ENCODE results near the gene GREM2.

GREM2 gene

DNA sequence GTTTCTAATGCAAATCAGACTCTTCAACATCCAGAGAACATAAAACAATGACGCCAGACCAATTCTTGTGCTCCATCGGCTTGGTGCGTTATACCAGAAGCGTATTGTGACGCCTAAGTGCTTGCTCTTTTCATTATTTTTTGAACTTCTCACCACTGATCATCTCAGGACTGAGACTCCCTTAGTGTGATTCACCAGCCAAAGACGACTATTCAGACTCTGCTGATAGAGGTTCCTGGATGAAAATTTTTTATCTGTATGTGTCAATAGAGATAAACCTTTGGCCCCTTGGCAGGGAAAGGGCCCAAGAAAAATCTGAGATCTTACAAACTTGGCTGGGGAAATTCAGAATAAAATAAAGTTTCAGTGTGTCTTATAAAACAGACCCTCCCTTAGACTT is 856 bp upstream of the GREM2 start:
- Histone ChIP-seq H3K9me3 (no peaks in the 10 kb centered on the region), H3K27me3 (peaks cover 12% of the 10 kb centered on the region), H3K27ac (no peak overlapping the region), H3K4me2 (peak overlapping the region; percentile 89), H3K4me3 (no peak overlapping the region), H3K4me1 (peaks cover 39% of the 10 kb centered on the region), H3K9ac (no peak overlapping the region), H4K20me1 (no peaks in the 10 kb centered on the region), H3K36me3 (no peaks in the 10 kb centered on the region)
- TF ChIP-seq Cebpa-rat (IDR thresholded peaks at IDR 0.05) = no peak

- H3K36me3 ChIP-seq = no peaks in the 10 kb centered on the region
- no peaks in the 10 kb centered on the region for H4K20me1 ChIP-seq
- peak overlapping the region; percentile 89 for H3K4me2 ChIP-seq
- peak overlapping the region; percentile 68 for H3K4me3 ChIP-seq
- H3K27ac ChIP-seq = no peak overlapping the region
- H3K9ac ChIP-seq = peak overlapping the region; percentile 61; the same call in 1 of the 2 replicates
- no peaks in the 10 kb centered on the region for H3K9me3 ChIP-seq
- TF ChIP-seq Cebpa-rat (IDR thresholded peaks at IDR 0.05) = no peak
- peaks cover 12% of the 10 kb centered on the region for H3K27me3 ChIP-seq
- peaks cover 52% of the 10 kb centered on the region for H3K4me1 ChIP-seq
These were observed 732 bp downstream of the GREM2 start for GRCh38 chr1:240611228-240611618.

- Histone ChIP-seq H3K4me3 (no peak overlapping the region), H3K4me1 (peaks cover 58% of the 10 kb centered on the region), H3K27ac (no peak overlapping the region), H3K27me3 (peaks cover 12% of the 10 kb centered on the region), H3K9ac (no peak overlapping the region), H3K4me2 (peak overlapping the region; percentile 89; the same call in 1 of the 2 replicates), H3K36me3 (no peaks in the 10 kb centered on the region), H4K20me1 (no peaks in the 10 kb centered on the region), H3K9me3 (no peaks in the 10 kb centered on the region)
- no peak for TF ChIP-seq Cebpa-rat (IDR thresholded peaks at IDR 0.05)
These were observed 1.3 kb downstream of the GREM2 start for GRCh38 chr1:240610636-240611035.

DNA sequence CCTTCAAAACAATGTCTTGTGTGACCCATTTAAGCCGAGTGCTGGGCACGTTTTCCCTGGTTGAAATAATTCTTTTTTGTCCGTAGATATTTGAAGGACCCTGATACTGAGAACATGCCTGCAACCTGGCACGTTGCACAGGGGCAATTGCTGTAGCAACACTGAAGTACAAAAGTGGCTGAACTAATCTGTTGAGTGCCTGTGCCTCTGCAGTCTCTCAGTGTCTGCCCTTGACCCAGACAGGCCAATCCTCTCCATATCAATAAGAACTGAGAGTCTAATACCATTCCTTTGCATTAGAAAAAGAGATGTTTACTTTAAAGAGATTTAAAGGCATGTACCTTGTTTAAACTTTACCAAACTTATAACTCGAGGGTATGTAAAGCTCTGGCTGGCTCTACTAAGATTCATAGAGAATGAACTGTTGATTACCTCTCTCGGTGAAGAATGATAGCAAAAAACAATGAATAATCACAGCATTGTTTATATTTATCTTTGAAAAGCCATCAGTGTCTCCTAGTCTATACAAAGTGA is 2.4 kb downstream of the GREM2 start:
- Histone ChIP-seq H3K4me2 (no peak overlapping the region), H3K4me3 (no peak overlapping the region), H4K20me1 (no peaks in the 10 kb centered on the region), H3K27ac (no peak overlapping the region), H3K36me3 (no peaks in the 10 kb centered on the region), H3K9ac (no peak overlapping the region), H3K9me3 (no peaks in the 10 kb centered on the region), H3K4me1 (peaks cover 69% of the 10 kb centered on the region), H3K27me3 (peaks cover 12% of the 10 kb centered on the region)
- no peak for TF ChIP-seq Cebpa-rat (IDR thresholded peaks at IDR 0.05)

DNA sequence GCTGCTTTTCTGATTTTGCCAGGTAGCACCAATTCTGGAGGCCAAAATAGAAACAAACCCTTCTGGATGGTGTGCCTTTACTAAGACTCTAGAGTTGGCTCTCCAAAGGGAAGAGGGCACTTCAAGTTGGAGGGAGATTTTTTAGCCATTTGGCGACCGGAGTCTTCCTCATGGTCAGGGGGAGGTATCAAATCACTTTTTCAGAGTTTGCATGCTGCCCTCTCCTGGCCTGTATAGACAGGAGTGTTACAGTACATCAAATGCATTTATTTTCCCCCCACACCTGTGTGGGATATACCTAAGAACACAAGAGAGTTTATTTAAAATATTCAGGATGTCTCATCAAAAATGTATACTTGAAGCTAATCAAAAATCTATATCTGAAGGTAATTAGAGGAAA is 3.2 kb downstream of the GREM2 start:
- H4K20me1 ChIP-seq = no peaks in the 10 kb centered on the region

DNA sequence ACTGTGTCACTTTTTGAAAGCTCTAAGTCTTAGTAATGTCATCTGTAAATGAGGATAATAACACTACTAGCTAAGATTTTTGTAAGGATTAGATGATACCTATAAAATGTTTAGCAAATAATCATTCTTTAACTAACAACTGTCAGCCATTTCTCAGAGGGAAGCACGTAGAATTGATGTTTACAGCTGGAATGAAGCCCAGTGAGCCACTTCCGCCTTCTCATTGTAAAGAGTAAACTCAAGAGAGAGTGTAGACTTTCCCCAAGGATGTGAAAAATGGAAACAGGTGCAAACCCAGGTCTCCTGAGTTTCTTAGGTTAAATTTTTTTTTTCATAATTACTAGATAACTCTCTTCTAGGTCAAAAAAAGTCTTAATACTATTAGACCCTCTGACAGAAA is 4.9 kb downstream of the GREM2 start:
- H3K36me3 ChIP-seq = no peaks in the 10 kb centered on the region
- no peaks in the 10 kb centered on the region for H4K20me1 ChIP-seq
- no peak overlapping the region for H3K9ac ChIP-seq
- no peak overlapping the region for H3K27ac ChIP-seq
- H3K4me2 ChIP-seq = peak overlapping the region; percentile 51
- H3K27me3 ChIP-seq = peaks cover 12% of the 10 kb centered on the region
- H3K4me1 ChIP-seq = peaks cover 50% of the 10 kb centered on the region
- no peaks in the 10 kb centered on the region for H3K9me3 ChIP-seq
- no peak overlapping the region for H3K4me3 ChIP-seq
- TF ChIP-seq Cebpa-rat (IDR thresholded peaks at IDR 0.05) = no peak

More for the DNA sequence above, 3.2 kb downstream of the GREM2 start:
- Histone ChIP-seq H3K9me3 (no peaks in the 10 kb centered on the region), H3K27ac (no peak overlapping the region), H3K9ac (no peak overlapping the region), H3K36me3 (no peaks in the 10 kb centered on the region), H3K4me1 (peaks cover 67% of the 10 kb centered on the region), H3K4me2 (0 out of 2 replicates have a peak overlapping the region, but pooled peaks have one; percentile 13), H3K27me3 (peaks cover 12% of the 10 kb centered on the region), H3K4me3 (no peak overlapping the region)
- TF ChIP-seq Cebpa-rat (IDR thresholded peaks at IDR 0.05) = no peak

DNA sequence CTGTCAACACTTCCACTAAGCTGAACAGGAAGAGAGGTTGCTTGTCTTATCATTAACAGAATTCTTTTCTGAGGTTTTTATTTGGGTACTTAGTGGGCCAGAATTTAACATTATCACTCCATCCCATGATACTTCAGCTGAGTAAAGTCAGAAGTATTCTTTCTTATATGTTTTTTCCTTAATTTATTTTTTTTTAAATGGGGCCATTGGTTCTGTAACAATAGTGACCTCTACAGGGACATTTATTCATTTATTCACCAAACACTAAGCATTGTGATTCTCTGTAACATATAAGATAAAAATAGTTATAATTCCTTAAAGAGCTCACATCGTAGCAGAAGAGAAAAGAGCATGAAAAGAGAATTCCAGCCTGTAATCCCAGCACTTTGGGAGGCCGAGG is 9.8 kb downstream of the GREM2 start:
- Histone ChIP-seq H3K4me2 (no peak overlapping the region), H3K4me3 (no peak overlapping the region), H3K4me1 (peaks cover 38% of the 10 kb centered on the region), H4K20me1 (no peaks in the 10 kb centered on the region), H3K27ac (no peak overlapping the region), H3K9me3 (no peaks in the 10 kb centered on the region), H3K27me3 (no peaks in the 10 kb centered on the region), H3K9ac (no peak overlapping the region), H3K36me3 (no peaks in the 10 kb centered on the region)
- TF ChIP-seq Cebpa-rat (IDR thresholded peaks at IDR 0.05) = no peak

DNA sequence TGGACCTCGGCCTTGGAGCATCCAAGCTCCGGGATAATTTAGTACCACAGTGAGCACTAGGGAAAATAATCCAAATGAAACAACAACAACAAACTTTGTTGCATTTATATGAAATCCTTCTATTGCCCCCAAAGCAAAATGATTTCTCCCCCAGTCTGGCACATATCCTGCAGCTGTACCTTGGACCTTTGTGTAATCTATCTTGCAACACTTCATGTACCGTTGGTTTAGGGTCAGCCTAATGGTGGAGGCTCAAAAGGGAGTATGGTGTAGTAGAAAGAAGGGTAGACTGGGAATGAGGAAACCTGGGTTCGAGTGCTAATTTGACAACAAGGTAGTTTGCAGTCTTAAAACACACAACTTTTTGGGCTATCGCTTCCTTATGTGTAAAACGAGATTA is 12.1 kb downstream of the GREM2 start:
- Histone ChIP-seq H3K27ac (no peak overlapping the region), H3K4me2 (no peak overlapping the region), H3K9ac (no peak overlapping the region), H3K27me3 (no peaks in the 10 kb centered on the region), H3K36me3 (no peaks in the 10 kb centered on the region), H3K4me1 (peaks cover 15% of the 10 kb centered on the region), H3K9me3 (no peaks in the 10 kb centered on the region), H3K4me3 (no peak overlapping the region), H4K20me1 (no peaks in the 10 kb centered on the region)
- no peak for TF ChIP-seq Cebpa-rat (IDR thresholded peaks at IDR 0.05)

GRCh38 chr1:240599299-240599698 is 12.7 kb downstream of the GREM2 start:
- Histone ChIP-seq H4K20me1 (no peaks in the 10 kb centered on the region), H3K9ac (no peak overlapping the region), H3K4me2 (no peak overlapping the region), H3K4me1 (peaks cover 9% of the 10 kb centered on the region), H3K36me3 (no peaks in the 10 kb centered on the region), H3K27me3 (no peaks in the 10 kb centered on the region), H3K9me3 (no peaks in the 10 kb centered on the region), H3K4me3 (no peak overlapping the region), H3K27ac (no peak overlapping the region)
- no peak for TF ChIP-seq Cebpa-rat (IDR thresholded peaks at IDR 0.05)

- H3K4me1 ChIP-seq = peaks cover 9% of the 10 kb centered on the region; the same call in 1 of the 2 replicates
These were observed 13.5 kb downstream of the GREM2 start for GRCh38 chr1:240598216-240599001.

More at GRCh38 chr1:240598216-240599001, 13.5 kb downstream of the GREM2 start:
- Histone ChIP-seq H4K20me1 (no peaks in the 10 kb centered on the region), H3K4me3 (no peak overlapping the region), H3K9ac (no peak overlapping the region), H3K36me3 (no peaks in the 10 kb centered on the region), H3K4me2 (peak overlapping the region; percentile 10; the same call in 1 of the 2 replicates), H3K9me3 (no peaks in the 10 kb centered on the region), H3K27ac (no peak overlapping the region), H3K27me3 (no peaks in the 10 kb centered on the region)
- TF ChIP-seq Cebpa-rat (IDR thresholded peaks at IDR 0.05) = no peak

All from BLaER1 (cell line).